H7 (cell line): Measurements from ENCODE around the gene TBRG1. TPM values are rescaled to one million over a fixed set of nuclear protein-coding genes. Genes with fewer than 3 reads are reported as not detected.
"Not testable (repeated sequence)": the region's sequence is repeated elsewhere in the genome, so short reads cannot be mapped to it uniquely, and the experiment has no call there.

Experiments used
- DNase-seq: peaks from one replicate; pipeline ENCODE4 v3.0.0; 2012
- H3K27me3 ChIP-seq: 2 replicates; pipeline ENCODE4 v1.6.0; 2011; ENCODE audit warnings: mild to moderate bottlenecking, low read length; ENCODE audit not compliant: control insufficient read depth, insufficient read depth
- H3K36me3 ChIP-seq: replicated peaks from 2 replicates; pipeline ENCODE4 v1.5.1; 2011; ENCODE audit warnings: low read length; ENCODE audit not compliant: control insufficient read depth, insufficient read depth
- H3K4me3 ChIP-seq: 2 replicates; pipeline ENCODE4 v1.5.1; 2011; ENCODE audit warnings: low read depth, mild to moderate bottlenecking, control low read depth, low read length, moderate library complexity; ENCODE audit not compliant: insufficient read depth
- total RNA-seq: library from RNA; depleted of rRNA; stranded (reverse); fragments of >200 nt; shearing (Covaris generic); gene quantifications from 2 replicates; pipeline ENCODE4 v1.2.3, GENCODE V29; 2014

Gene TBRG1
- total RNA-seq, 1 experiment from 2014 or later = 21.1 TPM

DNA sequence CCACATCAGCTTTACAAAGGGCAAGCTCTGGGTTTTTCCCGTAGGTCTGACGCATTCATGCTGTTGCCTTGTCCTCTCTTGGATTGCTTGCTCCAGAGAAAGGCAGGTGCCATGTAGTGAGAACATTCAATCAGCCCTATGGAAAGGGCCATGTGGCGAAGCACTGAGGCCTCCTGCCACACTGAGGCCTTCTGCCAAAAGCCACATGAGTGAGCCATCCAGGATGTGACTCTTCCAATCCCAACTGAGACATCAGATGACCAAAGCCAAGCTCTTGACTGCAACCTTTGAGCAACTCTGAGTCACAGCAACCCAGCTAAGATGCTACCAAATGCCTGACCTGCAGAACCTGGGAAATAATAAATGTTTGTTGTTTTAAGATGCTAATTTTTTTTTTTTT lies 20.5 kb upstream of the TBRG1 start:
- DNase-seq = no peak
- no peaks in the 10 kb centered on the region for H3K36me3 ChIP-seq

DNA sequence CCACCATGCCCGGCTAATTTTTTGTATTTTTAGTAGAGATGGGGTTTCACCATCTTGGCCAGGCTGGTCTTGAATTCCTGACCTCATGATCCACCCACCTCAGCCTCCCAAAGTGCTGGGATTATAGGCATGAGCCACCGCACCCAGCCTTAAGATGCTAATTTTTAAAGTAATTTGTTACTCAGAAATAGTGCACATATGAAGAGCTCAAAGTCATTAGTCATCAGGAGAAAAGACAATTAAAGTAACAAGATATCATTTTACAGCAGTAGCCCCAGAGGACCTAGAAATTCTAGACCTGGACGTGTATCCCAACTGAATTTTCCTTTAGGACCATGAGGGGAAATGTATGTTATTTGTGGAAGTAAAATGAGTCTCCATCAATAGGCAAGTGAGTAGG lies 19.9 kb upstream of the TBRG1 start:
- not testable (repeated sequence) for H3K27me3 ChIP-seq, H3K4me3 ChIP-seq, H3K36me3 ChIP-seq, DNase-seq

More for the DNA sequence above, 20.5 kb upstream of the TBRG1 start:
- H3K27me3 ChIP-seq = no peaks in the 10 kb centered on the region
- no peak overlapping the region for H3K4me3 ChIP-seq

DNA sequence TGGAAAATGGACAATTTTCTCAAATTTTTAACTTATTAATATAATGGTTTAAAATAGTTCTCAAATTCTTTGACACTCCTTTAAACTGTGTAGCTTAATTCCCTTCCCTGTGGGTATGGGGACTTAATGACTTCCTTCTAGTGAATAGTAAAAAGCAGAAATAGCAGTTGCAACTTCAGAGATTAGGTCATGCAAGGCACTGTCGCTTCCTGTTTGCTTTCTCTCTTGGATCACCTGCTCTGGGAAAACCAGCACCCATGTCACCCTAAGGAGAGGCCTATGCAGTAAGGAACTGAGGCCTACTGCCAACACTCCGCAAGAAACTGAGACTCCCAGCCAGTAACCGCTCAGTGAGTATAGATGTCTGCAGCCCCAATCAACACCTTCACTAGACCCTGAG lies 16.9 kb upstream of the TBRG1 start:
- DNase-seq = no peak
- no peaks in the 10 kb centered on the region for H3K27me3 ChIP-seq
- no peak overlapping the region for H3K4me3 ChIP-seq
- H3K36me3 ChIP-seq = no peaks in the 10 kb centered on the region

DNA sequence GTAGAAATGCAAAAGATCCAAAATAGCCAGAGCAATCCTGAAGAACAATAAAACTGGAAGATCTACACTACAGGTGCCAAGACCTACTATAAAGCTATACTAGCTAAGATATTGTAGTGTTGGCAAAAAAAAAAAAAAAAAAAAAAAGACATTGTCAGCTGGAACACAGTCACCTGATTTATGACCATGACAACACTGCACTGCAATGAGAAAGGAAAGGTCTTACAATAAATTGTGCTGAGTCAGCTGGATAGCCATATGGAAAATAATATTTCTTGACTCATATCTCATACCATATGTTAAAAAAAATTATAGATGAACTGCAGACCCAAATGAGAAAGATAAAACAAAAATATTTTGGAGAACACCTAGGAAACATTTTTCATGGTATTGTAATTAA lies 14.5 kb upstream of the TBRG1 start:
- Histone ChIP-seq H3K27me3 (no peaks in the 10 kb centered on the region), H3K4me3 (no peak overlapping the region), H3K36me3 (no peaks in the 10 kb centered on the region)
- no peak for DNase-seq

DNA sequence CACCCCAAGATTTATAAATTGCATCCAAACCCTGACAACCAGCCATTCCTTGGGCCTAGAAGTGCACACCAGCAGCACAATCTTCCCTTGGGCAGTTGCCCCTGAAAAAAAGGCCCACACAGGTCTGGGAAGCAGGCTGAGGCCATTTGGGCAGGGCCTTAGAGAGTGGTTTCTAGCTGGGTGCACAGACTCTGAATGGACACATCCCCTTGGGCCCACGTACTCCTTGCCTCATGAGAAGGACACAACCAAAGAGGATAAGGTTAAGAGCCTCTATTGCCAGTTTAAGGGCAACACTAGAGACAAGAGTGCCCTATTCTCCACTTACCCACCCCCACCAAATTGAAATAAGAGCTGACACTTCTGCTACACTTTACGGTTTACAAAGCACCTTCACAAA lies 12.4 kb upstream of the TBRG1 start:
- Histone ChIP-seq H3K36me3 (no peaks in the 10 kb centered on the region), H3K27me3 (no peaks in the 10 kb centered on the region), H3K4me3 (no peak overlapping the region)
- no peak for DNase-seq

DNA sequence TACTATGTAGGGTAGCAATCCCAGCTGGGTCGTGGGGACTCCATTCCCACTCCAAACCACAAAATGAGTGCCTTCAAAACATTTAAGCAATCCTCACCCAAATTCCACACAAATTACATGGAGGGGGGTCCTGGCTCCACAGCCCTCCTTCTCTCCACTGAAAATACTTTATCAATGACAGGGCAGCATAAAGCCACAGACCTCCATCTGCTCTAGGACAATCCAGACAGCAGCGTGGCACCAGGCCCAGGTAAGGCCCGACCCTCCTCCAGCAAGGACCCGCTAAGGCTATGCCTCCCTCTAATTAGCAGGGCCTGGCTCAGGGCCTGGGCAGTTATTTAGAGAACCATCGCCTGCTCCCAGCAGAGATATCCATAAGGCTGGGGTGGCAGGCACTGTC lies 11.6 kb upstream of the TBRG1 start, which contains the start of gene PANX3:
Gene PANX3, plus strand, starts transcription at position 365 of the 400 bp plus-strand sequence. CDS start 129 bp downstream, outside the sequence.
- H3K36me3 ChIP-seq = no peaks in the 10 kb centered on the region
- no peak for DNase-seq
- no peaks in the 10 kb centered on the region for H3K27me3 ChIP-seq
- H3K4me3 ChIP-seq = no peak within 1 kb of the TSS

DNA sequence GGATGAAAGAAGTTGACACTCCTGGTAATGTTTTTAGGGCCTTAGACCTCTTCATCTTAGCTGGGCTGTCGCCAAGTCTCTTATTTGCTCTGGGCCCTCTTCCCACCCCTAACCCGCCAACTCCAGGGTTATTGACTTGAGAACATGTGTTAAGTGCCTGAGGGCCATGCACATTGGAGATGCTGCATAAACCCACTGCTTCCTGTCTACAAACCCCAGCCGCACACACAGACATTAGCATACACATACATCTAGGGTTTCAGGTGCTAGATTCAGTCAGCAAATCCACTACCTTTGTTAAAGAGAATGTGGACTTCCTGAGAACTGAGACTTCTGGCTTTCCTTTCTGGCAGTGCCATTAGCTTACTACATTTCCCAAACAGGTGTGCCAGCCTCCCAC lies 10.6 kb upstream of the TBRG1 start:
- no peaks in the 10 kb centered on the region for H3K27me3 ChIP-seq
- H3K36me3 ChIP-seq = no peaks in the 10 kb centered on the region
- no peak for DNase-seq
- H3K4me3 ChIP-seq = no peak overlapping the region

DNA sequence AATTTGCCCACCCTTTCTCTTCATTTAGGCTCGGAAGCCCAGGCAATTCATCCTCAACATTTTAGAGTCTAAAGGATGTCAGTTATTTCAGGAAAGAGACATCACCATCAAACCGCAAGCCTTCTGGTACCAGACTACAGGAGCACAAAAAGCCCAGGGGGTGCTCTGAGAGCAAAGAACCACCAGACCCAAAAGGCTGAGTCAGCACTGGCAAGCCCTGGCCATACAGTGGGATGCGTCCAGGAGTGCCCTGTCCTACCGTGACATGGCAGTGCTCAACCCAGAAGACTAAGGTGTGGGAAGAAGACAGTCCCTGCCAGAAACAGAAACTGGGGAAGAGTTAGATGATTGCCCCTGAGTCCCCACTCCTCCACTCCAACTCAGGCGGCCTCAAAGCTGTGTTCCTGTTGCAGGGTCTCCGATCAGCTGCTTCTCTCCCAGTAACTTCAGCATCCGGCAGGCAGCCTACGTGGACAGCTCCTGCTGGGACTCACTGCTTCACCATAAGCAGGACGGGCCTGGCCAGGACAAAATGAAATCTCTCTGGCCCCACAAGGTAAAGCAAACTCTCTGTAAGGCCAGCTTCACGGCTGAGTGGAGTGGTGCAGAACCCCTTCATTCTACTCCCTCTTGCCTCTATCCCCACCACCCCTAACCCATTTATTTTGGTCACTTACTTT lies 10.0 kb upstream of the TBRG1 start:
- Histone ChIP-seq H3K4me3 (no peak overlapping the region), H3K27me3 (no peaks in the 10 kb centered on the region), H3K36me3 (no peaks in the 10 kb centered on the region)
- no peak for DNase-seq

DNA sequence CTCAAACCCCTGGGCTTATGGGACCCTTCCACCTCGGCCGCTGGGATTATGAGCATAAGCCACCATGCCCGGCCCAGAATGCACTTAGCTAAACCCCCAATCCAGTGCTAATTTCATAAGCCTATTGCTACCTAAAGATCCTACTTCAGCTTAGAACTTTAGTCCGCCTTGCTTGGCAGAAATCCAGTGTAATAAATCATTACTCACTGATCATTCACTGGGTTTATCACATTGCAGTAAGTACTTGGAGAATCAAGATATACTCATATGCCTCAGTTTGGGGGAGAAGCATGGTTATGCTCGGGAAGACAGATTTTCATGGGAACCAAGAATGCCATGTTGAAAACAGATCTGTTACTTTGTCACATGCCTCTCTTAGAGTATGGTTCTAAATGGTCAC lies 3.8 kb upstream of the TBRG1 start:
- H3K27me3 ChIP-seq = no peaks in the 10 kb centered on the region; the same call in 1 of the 2 replicates
- H3K4me3 ChIP-seq = no peak overlapping the region
- no peaks in the 10 kb centered on the region for H3K36me3 ChIP-seq
- no peak for DNase-seq

DNA sequence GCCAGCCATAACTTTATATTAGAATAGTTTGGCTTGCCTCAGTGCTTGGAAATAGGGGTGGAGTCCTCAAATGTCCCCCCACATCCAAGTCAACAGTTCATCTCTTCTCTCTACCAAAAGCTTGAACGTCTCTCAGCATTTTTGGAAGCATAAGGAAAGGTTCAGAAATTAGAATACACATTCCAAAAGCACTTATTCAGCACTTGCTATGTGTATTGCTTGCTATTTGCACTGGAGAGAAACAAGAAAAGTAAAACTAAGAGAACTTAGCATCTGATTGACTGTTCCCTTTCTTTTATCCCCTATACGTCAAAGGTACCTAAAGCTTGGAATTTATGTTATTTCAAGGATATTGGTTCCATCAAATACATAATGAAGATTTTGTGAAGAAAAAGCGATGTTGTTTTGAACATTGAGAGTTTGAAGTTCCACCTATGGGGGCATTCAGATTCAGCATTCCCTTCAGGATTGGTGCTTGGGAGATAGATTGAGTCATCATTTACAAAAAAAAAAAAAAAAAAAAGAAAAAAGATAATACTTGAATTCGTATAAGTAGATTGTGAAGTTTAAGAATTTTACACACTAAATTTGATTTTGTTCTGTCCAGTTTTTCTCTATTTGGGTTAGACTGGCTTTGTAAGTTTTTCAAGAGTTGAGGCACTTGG lies 1.3 kb downstream of the TBRG1 start:
- Histone ChIP-seq H3K27me3 (no peaks in the 10 kb centered on the region; the same call in 1 of the 2 replicates), H3K36me3 (peaks cover 16% of the 10 kb centered on the region), H3K4me3 (peak overlapping the region; percentile 90; the same call in 1 of the 2 replicates)
- no peak for DNase-seq

DNA sequence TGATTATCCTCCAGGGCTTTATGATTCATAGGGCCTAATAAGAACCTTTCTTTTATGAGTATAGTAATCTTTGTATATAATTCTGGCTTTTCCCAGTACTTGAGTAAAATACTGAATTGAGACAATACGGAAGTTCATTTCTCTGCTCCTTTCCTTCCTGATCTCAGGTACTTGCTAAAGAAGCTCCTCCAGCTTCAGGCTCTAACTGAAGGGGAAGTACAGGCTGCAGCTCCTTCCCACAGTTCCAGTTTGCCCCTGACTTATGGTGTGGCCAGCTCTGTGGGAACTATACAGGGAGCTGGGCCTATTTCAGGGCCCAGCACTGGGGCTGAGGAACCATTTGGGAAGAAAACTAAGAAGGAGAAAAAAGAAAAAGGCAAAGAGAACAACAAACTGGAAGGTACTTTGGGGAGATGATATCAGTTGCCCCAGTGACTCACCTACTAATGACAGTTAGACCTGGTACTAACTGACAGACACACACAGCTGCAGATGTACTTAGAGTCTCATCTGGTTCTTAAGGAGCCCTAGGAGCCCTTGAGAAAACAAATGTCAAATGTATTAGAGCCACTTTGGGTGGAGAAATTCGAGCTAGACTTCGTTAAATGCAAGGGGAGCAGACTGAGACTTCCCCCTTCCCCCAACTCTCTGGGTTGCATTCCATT lies 3.0 kb downstream of the TBRG1 start:
- Histone ChIP-seq H3K4me3 (no peak overlapping the region), H3K27me3 (no peaks in the 10 kb centered on the region), H3K36me3 (peaks cover 22% of the 10 kb centered on the region)
- no peak for DNase-seq

DNA sequence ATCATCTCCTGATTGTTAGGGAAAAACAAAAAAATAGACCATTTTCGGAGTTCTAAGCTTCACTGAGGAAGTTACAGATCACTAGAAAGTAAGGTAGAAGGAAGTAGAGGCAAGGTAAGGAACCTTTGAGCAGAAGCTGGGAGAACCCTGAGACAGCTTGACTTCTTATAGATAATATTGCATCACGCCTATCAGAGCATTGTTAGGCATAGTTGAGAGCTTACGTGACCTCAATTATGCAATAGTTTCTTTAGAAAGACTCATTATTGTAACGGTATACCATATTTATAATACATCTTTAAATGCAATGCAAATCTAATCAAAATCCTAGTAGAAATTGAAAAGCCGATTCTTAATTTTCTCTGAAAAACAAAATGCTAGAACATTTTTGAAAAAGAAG lies 4.9 kb downstream of the TBRG1 start:
- Histone ChIP-seq H3K4me3 (no peak overlapping the region), H3K27me3 (no peaks in the 10 kb centered on the region), H3K36me3 (peaks cover 31% of the 10 kb centered on the region)
- no peak for DNase-seq

DNA sequence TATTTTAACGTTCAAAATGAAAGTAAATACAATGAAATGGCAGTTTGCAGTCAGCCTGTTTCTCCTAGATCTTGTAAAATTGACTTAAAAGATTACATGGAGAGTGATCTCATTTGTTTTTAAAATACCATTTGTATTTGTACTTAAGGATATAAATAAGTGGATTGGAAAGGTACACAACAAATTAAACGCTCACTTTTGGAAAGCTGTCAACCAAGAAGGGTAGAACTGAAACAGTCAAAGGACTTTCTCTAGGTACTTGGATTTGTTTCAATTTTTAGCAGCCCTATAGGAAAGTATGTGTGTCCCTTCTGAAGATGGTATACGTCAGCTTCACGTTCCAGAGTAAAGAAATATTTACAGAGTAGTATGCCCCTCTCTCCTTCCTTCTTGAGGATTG lies 7.3 kb downstream of the TBRG1 start:
- no peaks in the 10 kb centered on the region for H3K27me3 ChIP-seq
- peaks cover 31% of the 10 kb centered on the region for H3K36me3 ChIP-seq
- H3K4me3 ChIP-seq = no peak overlapping the region
- no peak for DNase-seq

DNA sequence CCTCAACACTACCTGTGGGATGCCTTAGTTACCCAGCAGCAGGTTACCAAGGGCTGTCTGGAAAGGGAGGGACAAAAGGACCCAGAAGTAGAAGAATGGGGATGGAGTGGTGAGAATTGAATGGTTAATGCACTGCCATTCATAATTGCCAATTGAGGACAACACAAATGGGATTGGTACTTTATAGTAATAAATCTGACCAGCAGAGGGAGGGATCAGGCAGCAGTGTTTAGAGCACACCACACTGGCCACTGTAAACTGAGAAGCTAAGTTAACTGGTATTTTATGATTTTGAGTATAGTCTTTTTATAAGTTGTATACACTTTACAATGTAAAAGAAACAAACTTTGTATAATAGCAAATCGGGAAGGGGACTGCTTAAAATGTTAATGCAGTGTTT lies 10.7 kb downstream of the TBRG1 start:
- Histone ChIP-seq H3K4me3 (no peak overlapping the region), H3K27me3 (no peaks in the 10 kb centered on the region), H3K36me3 (peaks cover 16% of the 10 kb centered on the region)
- DNase-seq = no peak

DNA sequence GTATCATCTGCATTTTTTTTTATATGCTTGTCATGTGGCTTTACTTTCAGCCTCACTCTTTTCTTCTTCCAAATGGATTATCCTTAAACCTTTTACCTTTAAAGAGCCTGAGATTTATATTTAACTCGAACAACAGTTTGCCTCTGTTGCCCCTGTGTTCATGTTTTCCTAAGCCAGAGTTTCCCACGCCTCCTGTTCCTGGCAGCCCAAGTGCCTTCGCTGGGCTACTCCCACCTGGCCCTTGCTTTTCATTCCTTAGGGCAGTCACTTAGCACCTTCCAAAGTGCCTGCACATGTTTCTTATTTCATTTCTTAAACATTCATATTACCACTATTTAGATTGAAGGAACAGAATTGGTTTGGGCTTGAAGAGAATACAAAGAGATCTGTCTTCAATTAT lies 13.3 kb downstream of the TBRG1 start:
- no peak for DNase-seq
- no peaks in the 10 kb centered on the region for H3K27me3 ChIP-seq
- H3K4me3 ChIP-seq = no peak overlapping the region
- H3K36me3 ChIP-seq = peaks cover 9% of the 10 kb centered on the region
